HL-60 (cell line): Measurements from ENCODE around the gene CHKB.

Source experiments
- CTCF ChIP-seq: IDR thresholded peaks from one replicate; pipeline ENCODE4 v1.5.1; 2011; ENCODE audit warnings: low read length, control low read depth, inconsistent platforms; ENCODE audit not compliant: insufficient read depth
- POLR2AphosphoS5 ChIP-seq: IDR thresholded peaks from 2 replicates; pipeline ENCODE4 v1.6.1; 2012; ENCODE audit warnings: low read depth
- SPI1 ChIP-seq: IDR thresholded peaks from 2 replicates; pipeline ENCODE4 v1.6.1; 2012; ENCODE audit warnings: low read depth, mild to moderate bottlenecking, borderline replicate concordance
- TF ChIP-seq, protein P1 (sequence below): IDR thresholded peaks from 2 replicates; pipeline ENCODE4 v1.6.1; 2012; ENCODE audit warnings: low read depth; ENCODE audit not compliant: insufficient replicate concordance

- TF ChIP-seq CTCF = no peak
- TF ChIP-seq POLR2AphosphoS5 = no peak
- TF ChIP-seq, protein P1, sequence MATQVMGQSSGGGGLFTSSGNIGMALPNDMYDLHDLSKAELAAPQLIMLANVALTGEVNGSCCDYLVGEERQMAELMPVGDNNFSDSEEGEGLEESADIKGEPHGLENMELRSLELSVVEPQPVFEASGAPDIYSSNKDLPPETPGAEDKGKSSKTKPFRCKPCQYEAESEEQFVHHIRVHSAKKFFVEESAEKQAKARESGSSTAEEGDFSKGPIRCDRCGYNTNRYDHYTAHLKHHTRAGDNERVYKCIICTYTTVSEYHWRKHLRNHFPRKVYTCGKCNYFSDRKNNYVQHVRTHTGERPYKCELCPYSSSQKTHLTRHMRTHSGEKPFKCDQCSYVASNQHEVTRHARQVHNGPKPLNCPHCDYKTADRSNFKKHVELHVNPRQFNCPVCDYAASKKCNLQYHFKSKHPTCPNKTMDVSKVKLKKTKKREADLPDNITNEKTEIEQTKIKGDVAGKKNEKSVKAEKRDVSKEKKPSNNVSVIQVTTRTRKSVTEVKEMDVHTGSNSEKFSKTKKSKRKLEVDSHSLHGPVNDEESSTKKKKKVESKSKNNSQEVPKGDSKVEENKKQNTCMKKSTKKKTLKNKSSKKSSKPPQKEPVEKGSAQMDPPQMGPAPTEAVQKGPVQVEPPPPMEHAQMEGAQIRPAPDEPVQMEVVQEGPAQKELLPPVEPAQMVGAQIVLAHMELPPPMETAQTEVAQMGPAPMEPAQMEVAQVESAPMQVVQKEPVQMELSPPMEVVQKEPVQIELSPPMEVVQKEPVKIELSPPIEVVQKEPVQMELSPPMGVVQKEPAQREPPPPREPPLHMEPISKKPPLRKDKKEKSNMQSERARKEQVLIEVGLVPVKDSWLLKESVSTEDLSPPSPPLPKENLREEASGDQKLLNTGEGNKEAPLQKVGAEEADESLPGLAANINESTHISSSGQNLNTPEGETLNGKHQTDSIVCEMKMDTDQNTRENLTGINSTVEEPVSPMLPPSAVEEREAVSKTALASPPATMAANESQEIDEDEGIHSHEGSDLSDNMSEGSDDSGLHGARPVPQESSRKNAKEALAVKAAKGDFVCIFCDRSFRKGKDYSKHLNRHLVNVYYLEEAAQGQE = no peak
- TF ChIP-seq SPI1 = no peak
These were observed 628 bp downstream of the CHKB start for GRCh38 chr22:50581950-50582492.
